CD1c-positive myeloid dendritic cell (primary cell): ENCODE results near the gene SIK3.

Source experiments
- DNase-seq: peaks from one replicate; pipeline ENCODE4 v3.0.0-alpha.2; 2016; ENCODE audit errors: extremely low spot score

SIK3 gene

DNA sequence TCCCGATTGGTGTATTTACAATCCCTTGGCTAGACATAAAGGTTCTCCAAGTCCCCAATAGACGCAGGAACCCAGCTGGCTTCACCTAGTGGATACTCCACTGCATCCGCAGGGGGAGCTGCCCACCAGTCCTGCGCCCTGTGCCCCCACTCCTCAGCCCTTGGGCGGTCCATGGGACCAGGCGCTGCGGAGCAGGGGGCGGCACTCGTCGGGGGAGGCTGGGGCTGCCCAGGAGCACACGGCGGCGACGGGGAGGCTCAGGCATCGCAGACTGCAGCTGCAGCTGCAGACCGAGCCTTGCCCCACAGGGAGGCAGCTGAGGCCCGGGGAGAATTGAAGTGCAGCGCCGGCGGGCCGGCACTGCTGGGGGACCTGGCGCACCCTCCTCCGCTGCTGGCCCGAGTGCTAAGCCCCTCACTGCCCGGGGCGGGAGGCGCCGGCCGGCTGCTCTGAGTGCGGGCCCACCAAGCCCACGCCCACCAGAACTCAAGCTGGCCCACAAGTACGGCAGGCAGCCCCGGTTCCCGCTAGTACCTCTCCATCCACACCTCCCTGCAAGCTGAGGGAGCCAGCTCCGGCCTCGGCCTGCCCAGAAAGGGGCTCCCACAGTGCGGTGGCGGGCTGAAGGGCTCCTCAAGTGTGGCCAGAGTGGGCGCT, 12.2 kb upstream of the SIK3 start:
- DNase-seq = no peak

GRCh38 chr11:117107701-117108590, 9.7 kb upstream of the SIK3 start:
- DNase-seq = no peak

DNA sequence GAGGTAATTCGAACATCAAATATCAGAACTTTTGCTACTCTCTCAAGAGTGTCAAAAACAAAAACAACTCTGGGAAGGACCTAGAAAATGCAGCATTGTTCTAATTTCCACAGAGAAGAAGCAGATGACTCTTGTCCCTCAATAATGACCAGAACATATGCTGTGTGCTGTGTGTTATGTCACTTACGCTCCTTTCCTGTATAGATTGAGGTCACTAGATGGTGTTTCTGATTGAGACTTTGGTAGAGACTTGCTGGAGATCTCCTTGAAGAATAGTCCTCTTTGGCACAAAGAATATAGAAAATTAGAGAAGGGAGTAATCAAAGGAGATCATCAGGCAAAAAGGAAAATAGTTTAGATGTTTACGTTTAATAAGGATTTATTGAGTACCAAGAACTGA, 2.3 kb upstream of the SIK3 start:
- no peak for DNase-seq

GRCh38 chr11:117099696-117100095, 1.5 kb upstream of the SIK3 start:
- no peak for DNase-seq

DNA sequence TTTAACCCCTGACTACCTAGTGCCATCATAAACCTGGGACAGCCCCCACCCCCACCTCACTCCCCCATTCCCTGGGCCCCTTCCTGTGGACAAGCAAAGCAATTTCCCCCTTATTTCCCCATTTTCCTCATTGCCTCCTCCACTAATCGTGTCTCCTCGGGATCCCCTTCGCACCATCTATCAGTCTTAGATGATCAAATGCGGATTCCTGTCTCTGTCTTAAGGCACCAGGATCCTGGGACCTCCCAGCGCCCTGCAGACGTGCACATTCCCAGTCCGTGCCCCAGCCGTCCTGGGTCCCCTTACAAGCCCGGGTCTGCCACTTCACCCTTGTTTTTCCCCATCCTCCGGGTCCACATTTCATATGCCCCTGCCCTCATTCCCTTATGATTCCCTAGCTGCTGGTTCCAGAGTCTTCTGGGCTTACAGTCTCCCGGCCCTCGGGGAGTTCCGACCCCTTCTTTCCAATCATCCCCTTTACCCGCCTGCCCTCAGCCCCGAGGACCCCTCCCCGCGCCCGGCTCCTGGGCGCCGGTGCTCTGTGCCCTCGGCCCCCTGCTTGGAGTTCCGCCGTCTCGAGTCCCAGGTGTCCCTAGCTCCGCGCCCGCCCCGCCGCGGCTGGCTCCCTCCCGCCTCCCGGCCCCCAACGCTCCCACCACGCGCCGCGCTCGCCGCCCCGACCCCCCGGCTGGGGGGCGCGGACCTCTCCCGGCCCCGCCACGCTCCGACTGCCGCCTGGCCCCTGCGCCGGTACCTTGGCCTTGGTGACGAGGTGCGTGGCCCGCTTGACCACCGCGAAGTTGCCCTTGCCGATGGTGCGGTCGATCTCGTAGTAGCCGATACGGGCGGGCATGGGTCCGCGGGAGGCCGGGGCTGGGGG, 599 bp downstream of the SIK3 start:
- peak; percentile 52 for DNase-seq

DNA sequence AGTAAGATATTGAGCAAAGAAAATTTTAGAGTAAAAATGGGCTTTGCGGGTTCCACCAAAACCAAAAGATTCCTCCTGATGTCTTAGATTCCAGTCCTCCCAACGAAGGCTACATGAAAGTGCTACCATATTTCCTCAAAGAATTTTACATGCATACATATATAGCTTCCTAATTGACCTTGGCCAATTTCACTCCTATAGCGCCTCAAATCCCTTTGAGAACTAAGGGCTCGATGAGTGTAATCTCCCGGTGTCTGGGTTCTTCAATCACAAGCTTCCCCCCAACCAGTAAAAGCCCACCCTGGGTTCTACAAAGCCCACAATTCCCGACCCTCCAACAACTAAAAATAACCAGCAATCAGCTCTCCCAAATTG, 1.2 kb downstream of the SIK3 start:
- peak; percentile 43 for DNase-seq

DNA sequence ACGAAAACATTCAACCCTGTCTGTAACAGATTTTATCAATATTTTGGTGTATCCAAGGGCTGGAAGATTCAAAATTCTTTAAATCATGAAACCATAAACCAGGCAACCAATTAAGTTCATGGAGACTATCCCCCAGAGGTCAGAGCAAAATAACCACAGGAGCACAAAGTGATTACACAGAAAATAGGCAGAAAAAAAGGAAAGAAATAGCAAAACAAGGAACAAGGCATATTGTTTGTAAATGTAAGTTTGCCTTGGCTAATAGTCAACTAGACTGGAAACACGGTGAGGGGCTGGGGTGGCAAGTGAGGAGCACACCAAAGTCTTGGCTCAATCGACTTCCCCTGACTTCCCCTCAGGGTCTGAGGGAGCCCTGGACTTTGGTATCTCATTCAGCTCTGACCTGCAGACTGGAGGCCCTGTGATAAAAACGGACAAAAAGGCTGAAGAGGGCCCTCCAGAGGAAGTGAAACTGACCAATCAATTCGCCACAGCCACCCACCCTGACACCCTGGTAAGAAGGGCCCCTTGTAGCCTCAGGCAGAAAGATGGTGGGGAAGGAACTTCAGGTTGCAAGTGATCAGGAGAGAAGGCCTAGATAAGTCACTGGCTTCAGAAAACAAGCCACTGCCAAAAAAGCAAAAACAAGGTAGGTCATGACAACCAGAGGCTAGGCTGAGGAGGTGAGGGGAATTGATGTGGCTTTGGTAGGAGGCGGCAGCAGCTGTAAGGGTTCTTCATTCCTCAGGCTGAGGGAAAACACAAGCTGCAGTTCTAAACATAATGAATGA, 1.8 kb downstream of the SIK3 start:
- DNase-seq = peak; percentile 85

DNA sequence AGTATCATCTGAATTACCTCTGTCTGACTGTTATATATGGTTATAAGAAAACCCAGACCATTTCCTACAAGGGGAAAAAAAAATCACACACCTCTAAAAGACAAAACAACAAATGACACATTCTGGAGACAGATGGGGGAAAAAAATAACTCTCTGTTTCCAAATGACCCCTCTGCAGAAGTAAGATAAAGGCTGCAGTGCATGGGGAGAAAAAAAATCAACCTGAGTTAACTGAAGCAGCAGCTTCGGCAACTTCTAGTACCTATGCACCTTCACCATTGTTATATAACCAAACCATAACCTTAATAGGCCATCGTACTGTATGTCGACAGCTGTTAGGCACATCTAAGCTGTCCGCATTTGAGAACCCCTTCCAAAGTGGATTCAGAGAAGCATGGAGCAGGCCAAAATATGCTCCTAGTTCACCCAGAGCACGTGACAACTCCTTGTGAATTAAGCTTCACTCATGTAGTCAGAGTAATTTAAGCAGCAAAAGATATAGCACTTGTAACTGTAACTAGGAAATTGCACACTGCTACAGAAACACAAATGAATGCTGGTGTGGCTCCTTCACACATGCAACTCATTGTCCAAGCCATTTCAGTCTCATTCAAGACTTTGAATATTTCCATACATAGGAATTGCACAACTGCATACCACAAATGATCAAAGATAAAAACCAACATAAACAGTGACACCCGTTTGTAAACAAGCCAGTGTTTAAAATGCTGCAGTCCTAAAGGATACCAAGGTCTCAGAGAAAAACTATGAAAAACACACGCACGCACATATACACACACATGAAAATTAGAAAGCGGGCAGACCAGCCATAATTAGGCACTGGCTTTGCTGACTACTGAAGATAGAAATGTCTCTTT, 2.7 kb downstream of the SIK3 start:
- DNase-seq = peak; percentile 45

GRCh38 chr11:117094776-117095175, 3.5 kb downstream of the SIK3 start:
- no peak for DNase-seq

DNA sequence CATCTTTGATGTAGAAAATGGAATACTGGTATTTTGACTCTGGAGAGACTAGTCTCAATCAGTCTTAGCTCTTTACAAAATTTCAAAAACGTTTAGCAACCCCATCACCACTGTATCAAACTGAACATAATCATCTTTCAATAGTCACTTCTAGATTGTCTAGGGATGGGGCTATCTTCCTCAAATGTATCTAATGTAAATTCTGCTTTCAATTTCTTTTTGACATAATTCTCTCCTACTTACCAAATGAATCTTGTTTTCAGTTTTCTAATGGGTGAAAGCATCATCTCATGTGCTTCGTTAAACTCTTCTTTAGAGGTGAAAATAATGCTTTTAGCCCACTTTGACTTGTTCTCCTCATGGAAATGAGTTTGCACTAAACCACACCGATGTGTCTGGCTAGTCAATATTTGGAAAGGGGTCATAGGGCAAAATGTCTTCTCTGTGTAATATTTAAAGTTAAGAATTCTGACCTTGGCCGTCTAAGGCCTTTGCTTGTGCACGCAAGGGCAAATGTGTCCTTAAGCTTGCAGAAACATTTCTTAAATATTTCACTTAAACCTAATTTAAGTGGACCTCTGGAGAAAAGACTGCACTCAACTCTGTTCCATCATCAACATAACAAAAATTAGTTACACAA, 5.2 kb downstream of the SIK3 start:
- no peak for DNase-seq

DNA sequence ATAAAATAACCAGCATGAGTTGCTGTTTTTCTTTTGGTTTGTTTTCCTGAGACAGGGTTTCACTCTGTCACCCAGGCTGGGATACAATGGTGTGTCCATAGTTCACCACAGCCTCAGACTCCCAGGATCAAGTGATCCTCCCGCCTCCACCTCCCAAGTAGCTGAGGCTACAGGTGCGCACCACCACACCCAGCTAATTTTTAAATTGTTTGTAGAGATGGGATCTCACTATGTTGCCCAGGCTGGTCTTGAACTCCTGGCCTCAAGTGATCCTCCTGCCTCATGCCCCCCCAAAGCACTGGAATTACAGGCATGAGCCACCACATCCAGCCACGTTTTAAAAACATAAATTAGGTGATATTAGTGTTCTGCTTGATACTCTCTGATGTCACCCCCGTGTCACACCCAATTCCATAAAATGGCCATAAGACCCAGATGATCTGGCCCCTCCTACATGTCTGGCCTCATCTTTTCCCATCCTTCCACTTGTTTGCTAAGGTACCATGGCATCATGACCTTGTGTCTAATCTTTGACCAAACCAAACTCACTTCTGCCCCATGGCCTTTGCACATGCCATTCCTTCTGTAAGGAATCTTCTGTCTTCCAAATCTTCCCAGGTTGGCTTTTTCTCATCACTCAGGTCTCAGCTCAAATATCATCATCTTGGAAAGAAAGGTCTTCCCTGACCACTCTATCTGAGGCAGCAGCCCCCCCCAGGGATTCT, 6.3 kb downstream of the SIK3 start:
- DNase-seq = no peak

- no peak for DNase-seq
Observed at GRCh38 chr11:117090111-117090706, 8.0 kb downstream of the SIK3 start.

- no peak for DNase-seq
Observed at GRCh38 chr11:117089685-117090084, 8.5 kb downstream of the SIK3 start.

DNA sequence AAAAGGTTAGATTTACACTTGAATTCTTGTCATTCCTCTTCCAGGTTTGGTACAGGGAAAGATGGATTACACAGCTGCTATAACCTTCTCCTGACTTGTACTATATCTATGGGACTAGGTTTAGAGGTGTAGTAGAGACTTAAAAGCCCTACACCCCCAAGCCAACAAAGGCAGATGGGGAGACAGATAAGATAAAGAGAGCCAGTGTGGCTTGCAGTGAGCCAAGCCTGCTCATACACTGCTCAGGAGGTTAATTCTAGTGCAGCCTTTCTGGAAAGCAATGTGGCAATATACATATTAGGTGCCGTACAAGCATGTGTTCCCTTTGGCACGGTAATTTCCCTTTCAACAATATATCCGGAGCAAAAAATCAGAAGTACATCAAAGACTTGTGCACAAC, 10.8 kb downstream of the SIK3 start:
- DNase-seq = no peak

GRCh38 chr11:117084992-117085391, 13.2 kb downstream of the SIK3 start:
- no peak for DNase-seq

DNA sequence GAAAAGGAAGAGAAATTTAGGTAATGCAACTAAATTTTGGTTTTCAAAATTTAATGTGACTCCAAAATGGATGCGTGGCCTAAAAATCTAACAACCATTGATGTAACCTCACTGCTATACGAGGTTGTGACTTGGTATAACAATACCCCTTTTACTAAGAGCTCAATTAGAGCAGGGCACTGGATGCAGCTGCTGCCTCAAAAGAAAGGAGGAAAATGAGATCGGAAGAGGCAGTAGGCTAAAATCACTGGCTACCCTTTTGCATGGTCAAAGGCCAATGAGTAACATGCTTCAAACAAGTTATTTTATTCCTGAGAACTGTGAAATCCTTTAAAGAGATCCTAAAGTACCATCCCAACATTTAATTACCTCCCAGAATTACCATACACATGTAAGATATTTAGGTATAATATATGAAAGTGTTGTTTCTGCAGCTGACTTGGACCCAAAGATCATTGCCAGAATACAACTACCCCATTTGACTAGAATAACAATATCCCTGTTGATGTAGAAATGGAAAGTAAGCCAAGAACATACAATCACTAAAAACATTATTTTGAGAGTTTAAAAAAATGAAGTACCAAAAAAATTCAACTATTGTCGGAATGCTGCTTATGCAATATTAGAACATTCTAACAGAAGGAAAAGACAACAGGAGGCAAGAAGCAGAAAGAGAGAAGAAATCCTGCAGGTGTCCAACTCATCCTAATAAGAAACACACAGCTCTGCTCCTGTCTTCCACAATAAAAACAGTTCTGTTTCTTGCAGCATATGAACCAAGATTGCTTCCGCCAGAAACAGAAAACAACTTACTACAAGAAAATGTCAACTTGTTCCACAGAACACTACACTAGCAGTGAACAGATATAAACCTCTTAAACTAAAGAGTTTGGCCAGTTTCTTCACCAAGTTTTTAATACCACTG, 15.0 kb downstream of the SIK3 start:
- DNase-seq = no peak

GRCh38 chr11:117081908-117082307, 16.3 kb downstream of the SIK3 start:
- DNase-seq = no peak

DNA sequence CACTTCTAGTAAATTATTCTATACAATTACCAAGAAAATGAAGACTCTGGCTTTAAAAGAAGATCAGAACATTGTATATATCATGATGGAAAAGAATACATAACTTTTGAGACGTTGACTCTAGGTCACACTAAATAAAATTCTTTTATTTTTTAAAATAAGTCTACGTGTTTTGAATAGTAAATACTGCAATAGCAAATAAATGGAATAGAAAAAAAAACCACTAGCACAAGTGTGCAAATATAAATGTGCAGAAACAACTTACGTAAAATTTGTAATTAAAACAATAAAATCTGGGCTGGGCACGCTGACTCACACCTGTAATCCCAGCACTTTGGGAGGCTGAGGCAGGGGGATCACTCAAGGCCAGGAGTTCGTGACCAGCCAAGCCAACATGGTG, 17.9 kb downstream of the SIK3 start:
- no peak for DNase-seq
